ENCODE data around the gene EIF4G3. TPM values are rescaled to one million over a fixed set of nuclear protein-coding genes. Genes with fewer than 3 reads are reported as not detected.

EIF4G3 gene
- total and polyA plus RNA-seq, 9 of the 15 experiments (the other 6 are each of a cell fraction or from before 2014, with no cell fraction given) = 6.7 to 40.5 (median 32.1) TPM

DNA sequence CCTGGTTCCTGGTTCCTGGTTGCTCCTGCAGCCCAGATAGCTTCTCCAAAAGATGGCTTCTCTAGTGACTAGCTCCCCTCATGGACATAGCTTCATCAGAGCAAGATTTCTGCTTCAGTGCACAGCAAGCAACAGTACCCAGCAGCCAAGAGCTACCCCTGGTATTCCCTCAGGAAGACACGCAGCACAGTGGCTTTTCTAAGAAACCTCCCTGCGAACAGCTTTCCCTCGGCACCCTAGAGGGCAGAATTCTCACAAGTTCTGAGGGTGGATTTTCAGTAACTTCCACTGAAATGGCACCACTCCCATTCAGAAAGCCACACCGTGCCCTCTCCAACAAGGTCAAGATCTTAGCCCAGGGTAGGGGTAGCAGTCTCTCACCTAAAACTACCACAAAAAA, 128.2 kb downstream of the EIF4G3 start (continued):
- TF ChIP-seq MGA (IDR thresholded peaks at IDR 0.05) (no peak), PCBP1 (IDR thresholded peaks at IDR 0.05; ENCODE audit: low read depth, low read length, poor library complexity, severe bottlenecking) (no peak), ZZZ3 (IDR thresholded peaks at IDR 0.05) (no peak), ZNF644 (tag; IDR thresholded peaks at IDR 0.05; ENCODE audit: low read depth) (no peak), XRCC3 (IDR thresholded peaks at IDR 0.05) (no peak), ILF3 (IDR thresholded peaks at IDR 0.05; ENCODE audit: borderline replicate concordance) (no peak), RAD21 (CRISPR knock-in tag; conservative IDR thresholded peaks at IDR 0.05 in 1 of 2, IDR thresholded peaks at IDR 0.05 in 1 of 2) (peak; percentile 15 to 39; a peak in 2 of 4 replicates), DMBX1 (CRISPR knock-in tag; IDR thresholded peaks at IDR 0.05; ENCODE audit: borderline replicate concordance) (no peak), CCAR2 (IDR thresholded peaks at IDR 0.05; ENCODE audit: low read depth, low read length) (no peak), XRCC4 (IDR thresholded peaks at IDR 0.05; ENCODE audit: extremely low read depth, insufficient read depth, insufficient read length) (no peak), ZNF766 (CRISPR knock-in tag; conservative IDR thresholded peaks at IDR 0.05) (peak; percentile 81), ZFP1 (CRISPR knock-in tag; IDR thresholded peaks at IDR 0.05) (no peak), RBFOX2 (IDR thresholded peaks at IDR 0.05; ENCODE audit: low read depth, low read length) (no peak), CEBPB (tag; IDR thresholded peaks at IDR 0.05) (no peak), SMARCA4 (IDR thresholded peaks at IDR 0.05) (no peak)
- TF ChIP-seq, protein P1, sequence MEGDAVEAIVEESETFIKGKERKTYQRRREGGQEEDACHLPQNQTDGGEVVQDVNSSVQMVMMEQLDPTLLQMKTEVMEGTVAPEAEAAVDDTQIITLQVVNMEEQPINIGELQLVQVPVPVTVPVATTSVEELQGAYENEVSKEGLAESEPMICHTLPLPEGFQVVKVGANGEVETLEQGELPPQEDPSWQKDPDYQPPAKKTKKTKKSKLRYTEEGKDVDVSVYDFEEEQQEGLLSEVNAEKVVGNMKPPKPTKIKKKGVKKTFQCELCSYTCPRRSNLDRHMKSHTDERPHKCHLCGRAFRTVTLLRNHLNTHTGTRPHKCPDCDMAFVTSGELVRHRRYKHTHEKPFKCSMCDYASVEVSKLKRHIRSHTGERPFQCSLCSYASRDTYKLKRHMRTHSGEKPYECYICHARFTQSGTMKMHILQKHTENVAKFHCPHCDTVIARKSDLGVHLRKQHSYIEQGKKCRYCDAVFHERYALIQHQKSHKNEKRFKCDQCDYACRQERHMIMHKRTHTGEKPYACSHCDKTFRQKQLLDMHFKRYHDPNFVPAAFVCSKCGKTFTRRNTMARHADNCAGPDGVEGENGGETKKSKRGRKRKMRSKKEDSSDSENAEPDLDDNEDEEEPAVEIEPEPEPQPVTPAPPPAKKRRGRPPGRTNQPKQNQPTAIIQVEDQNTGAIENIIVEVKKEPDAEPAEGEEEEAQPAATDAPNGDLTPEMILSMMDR (IDR thresholded peaks at IDR 0.05 in 2 of 3, conservative IDR thresholded peaks at IDR 0.05 in 1 of 3; ENCODE audit: insufficient read depth in 2 of 3, low read depth in 1 of 3, low read length in 3 of 3) = peak in 1 of 3 experiments; percentile 43; a peak in 2 of 6 replicates

Measured in K562 (cell line).